Activated B cell treated with CpG ODN at 0.5 μM for 24 hours (primary cell): ENCODE data around the gene THBS2. TPM values are rescaled to one million over a fixed set of nuclear protein-coding genes. Genes with fewer than 3 reads are reported as not detected.

ENCODE experiments used
- ATAC-seq: fragments of 200-7000 bp; cut with Tn5 transposase; one replicate; pipeline ENCODE4 v1.10.0; 2021; ENCODE audit warnings: low read depth, mild to moderate bottlenecking, moderate library complexity
- CTCF ChIA-PET: fragments of 350-600 bp; sonication (Branson Sonifier 250); formaldehyde crosslinking; loops from one replicate; lab custom pipeline; 2021; ENCODE audit warnings: antibody characterized with exemption; lab: Charles Lee
- POLR2A ChIA-PET: fragments of 350-600 bp; sonication (Branson Sonifier 250); formaldehyde crosslinking; loops from one replicate; lab custom pipeline; 2021; ENCODE audit warnings: antibody characterized with exemption; lab: Charles Lee
- DNase-seq: peaks from one replicate; pipeline ENCODE4 v3.0.0; 2022
- H3K27ac Mint-ChIP-seq: one replicate; pipeline ENCODE4 v1.8.0; 2020; ENCODE audit warnings: mixed read lengths
- H3K27me3 Mint-ChIP-seq: one replicate; pipeline ENCODE4 v1.8.0; 2021; ENCODE audit warnings: mixed read lengths
- H3K36me3 Mint-ChIP-seq: one replicate; pipeline ENCODE4 v1.8.0; 2021; ENCODE audit warnings: low read depth, mixed read lengths
- H3K4me1 Mint-ChIP-seq: one replicate; pipeline ENCODE4 v1.8.0; 2021; ENCODE audit warnings: mixed read lengths
- H3K4me3 Mint-ChIP-seq: one replicate; pipeline ENCODE4 v1.8.0; 2020; ENCODE audit warnings: mild to moderate bottlenecking, mixed read lengths
- H3K9me3 Mint-ChIP-seq: one replicate; pipeline ENCODE4 v1.8.0; 2020; ENCODE audit warnings: mixed read lengths
- intact Hi-C: fragments of 100-400 bp; cut with micrococcal nuclease; formaldehyde crosslinking; loops from one replicate; pipeline ENCODE4 v1.15.1; 2024
- total RNA-seq: library from RNA; stranded (reverse); gene quantifications from 2 replicates; pipeline ENCODE4 v1.2.3, GENCODE V29; 2022
- TF ChIP-seq, protein P1 (sequence below): fragments of 200-600 bp; IDR thresholded peaks from one replicate; pipeline ENCODE4 v1.8.0; 2022; ENCODE audit warnings: antibody characterized with exemption, mild to moderate bottlenecking

Gene THBS2
- total RNA-seq, 1 donor from 2014 or later, result not detected

- Mint-ChIP-seq H3K4me3 (no peak overlapping the region), H3K27ac (no peak overlapping the region), H3K27me3 (no peaks in the 10 kb centered on the region), H3K4me1 (no peaks in the 10 kb centered on the region), H3K36me3 (no peaks in the 10 kb centered on the region), H3K9me3 (peaks cover 14% of the 10 kb centered on the region)
- DNase-seq (no peak), ATAC-seq (no peak)
- ChIA-PET CTCF (no interaction called here), POLR2A (no interaction called here)
- TF ChIP-seq, protein P1, sequence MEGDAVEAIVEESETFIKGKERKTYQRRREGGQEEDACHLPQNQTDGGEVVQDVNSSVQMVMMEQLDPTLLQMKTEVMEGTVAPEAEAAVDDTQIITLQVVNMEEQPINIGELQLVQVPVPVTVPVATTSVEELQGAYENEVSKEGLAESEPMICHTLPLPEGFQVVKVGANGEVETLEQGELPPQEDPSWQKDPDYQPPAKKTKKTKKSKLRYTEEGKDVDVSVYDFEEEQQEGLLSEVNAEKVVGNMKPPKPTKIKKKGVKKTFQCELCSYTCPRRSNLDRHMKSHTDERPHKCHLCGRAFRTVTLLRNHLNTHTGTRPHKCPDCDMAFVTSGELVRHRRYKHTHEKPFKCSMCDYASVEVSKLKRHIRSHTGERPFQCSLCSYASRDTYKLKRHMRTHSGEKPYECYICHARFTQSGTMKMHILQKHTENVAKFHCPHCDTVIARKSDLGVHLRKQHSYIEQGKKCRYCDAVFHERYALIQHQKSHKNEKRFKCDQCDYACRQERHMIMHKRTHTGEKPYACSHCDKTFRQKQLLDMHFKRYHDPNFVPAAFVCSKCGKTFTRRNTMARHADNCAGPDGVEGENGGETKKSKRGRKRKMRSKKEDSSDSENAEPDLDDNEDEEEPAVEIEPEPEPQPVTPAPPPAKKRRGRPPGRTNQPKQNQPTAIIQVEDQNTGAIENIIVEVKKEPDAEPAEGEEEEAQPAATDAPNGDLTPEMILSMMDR, result no peak
- intact Hi-C loops, result no loop called here
These were observed 16.0 kb downstream of the THBS2 start for GRCh38 chr6:169237496-169238134.

GRCh38 chr6:169236988-169237387, 16.7 kb downstream of the THBS2 start:
- Mint-ChIP-seq H3K9me3 (peaks cover 14% of the 10 kb centered on the region), H3K36me3 (no peaks in the 10 kb centered on the region), H3K4me3 (no peak overlapping the region), H3K4me1 (no peaks in the 10 kb centered on the region), H3K27ac (no peak overlapping the region), H3K27me3 (no peaks in the 10 kb centered on the region)
- DNase-seq (no peak), ATAC-seq (no peak)
- TF ChIP-seq, protein P1, result no peak
- ChIA-PET POLR2A (no interaction called here), CTCF (no interaction called here)
- intact Hi-C loops, result no loop called here

DNA sequence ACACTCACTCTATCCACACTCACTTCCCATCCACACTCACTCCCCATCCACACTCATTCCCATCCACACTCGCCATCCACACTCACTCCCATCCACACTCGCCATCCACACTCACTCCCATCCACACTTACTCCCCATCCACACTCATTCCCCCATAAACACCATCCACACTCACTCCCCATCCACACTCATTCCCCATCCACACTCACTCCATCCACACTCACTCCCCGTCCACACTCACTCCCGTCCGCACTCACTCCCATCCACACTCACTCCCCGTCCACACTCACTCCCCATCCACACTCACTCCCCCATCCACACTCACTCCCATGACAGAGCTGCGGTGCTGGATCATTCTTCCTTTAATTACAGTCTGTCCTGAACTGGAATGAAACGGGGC, 17.1 kb downstream of the THBS2 start:
- ChIA-PET CTCF (no interaction called here), POLR2A (no interaction called here)
- Mint-ChIP-seq H3K36me3 (no peaks in the 10 kb centered on the region), H3K27me3 (no peaks in the 10 kb centered on the region), H3K4me1 (no peaks in the 10 kb centered on the region), H3K27ac (no peak overlapping the region), H3K4me3 (no peak overlapping the region), H3K9me3 (peaks cover 14% of the 10 kb centered on the region)
- no peak for DNase-seq
- TF ChIP-seq, protein P1, result no peak
- no peak for ATAC-seq
- intact Hi-C loops, result no loop called here

- intact Hi-C loops, result no loop called here
- POLR2A ChIA-PET, result no interaction called here
- TF ChIP-seq, protein P1, result no peak
- ATAC-seq, result no peak
- Mint-ChIP-seq H3K9me3 (peaks cover 14% of the 10 kb centered on the region), H3K4me1 (no peaks in the 10 kb centered on the region), H3K36me3 (no peaks in the 10 kb centered on the region), H3K4me3 (no peak overlapping the region), H3K27me3 (no peaks in the 10 kb centered on the region), H3K27ac (no peak overlapping the region)
- no peak for DNase-seq
- CTCF ChIA-PET, result no interaction called here
These were observed 18.4 kb downstream of the THBS2 start for GRCh38 chr6:169235286-169235685.

GRCh38 chr6:169234634-169235033, 19.0 kb downstream of the THBS2 start:
- ATAC-seq (no peak), DNase-seq (no peak)
- H3K9me3 Mint-ChIP-seq, result peaks cover 14% of the 10 kb centered on the region
- H3K36me3 Mint-ChIP-seq, result no peaks in the 10 kb centered on the region
- H3K4me3 Mint-ChIP-seq, result no peak overlapping the region
- no peaks in the 10 kb centered on the region for H3K4me1 Mint-ChIP-seq
- no peaks in the 10 kb centered on the region for H3K27me3 Mint-ChIP-seq
- intact Hi-C loops, result no loop called here
- TF ChIP-seq, protein P1, result no peak
- POLR2A ChIA-PET, result no interaction called here
- CTCF ChIA-PET, result no interaction called here
- no peak overlapping the region for H3K27ac Mint-ChIP-seq
